GM12891 (cell line): Measurements from ENCODE around the gene RMDN2.

Experiments
- PAX5 ChIP-seq: IDR thresholded peaks from 2 replicates; pipeline ENCODE4 v1.6.1; 2011; ENCODE audit warnings: low read length, moderate library complexity, mild to moderate bottlenecking; ENCODE audit not compliant: insufficient read depth, severe bottlenecking
- POLR2A ChIP-seq: IDR thresholded peaks from 2 replicates; pipeline ENCODE4 v1.6.1; 2011; ENCODE audit warnings: low read depth, low read length, control low read depth
- POLR2AphosphoS5 ChIP-seq: IDR thresholded peaks from 2 replicates; pipeline ENCODE4 v1.6.1; 2011; ENCODE audit warnings: low read depth, low read length, control low read depth
- POU2F2 ChIP-seq: IDR thresholded peaks from 2 replicates; pipeline ENCODE4 v1.6.1; 2011; ENCODE audit warnings: low read depth, mild to moderate bottlenecking, control low read depth, low read length, moderate library complexity
- SPI1 ChIP-seq: IDR thresholded peaks from 2 replicates; pipeline ENCODE4 v1.6.1; 2011; ENCODE audit warnings: low read depth, low read length, control low read depth
- TAF1 ChIP-seq: IDR thresholded peaks from 2 replicates; pipeline ENCODE4 v1.6.1; 2011; ENCODE audit warnings: low read depth, low read length, control low read depth

- no peak for TF ChIP-seq POLR2AphosphoS5
- TF ChIP-seq TAF1: no peak
- no peak for TF ChIP-seq POLR2A
- no peak for TF ChIP-seq SPI1
- no peak for TF ChIP-seq PAX5
- no peak for TF ChIP-seq POU2F2
Measured at GRCh38 chr2:37887286-37887685, 37.8 kb upstream of the RMDN2 start.
